Urinary bladder (tissue), 4 donors: Measurements from ENCODE around the gene SMG6. TPM values are rescaled to one million over a fixed set of nuclear protein-coding genes. Genes with fewer than 3 reads are reported as not detected.
A peak's percentile ranks its signal among the peaks of the same experiment; 100 is the strongest.

Source experiments
- DNase-seq: peaks from one replicate; pipeline ENCODE4 v3.0.0-alpha.2; 2015; ENCODE audit errors: extremely low spot score
- H3K27ac ChIP-seq: one replicate; pipeline ENCODE4 v1.5.1; 2013; ENCODE audit warnings: low read depth, mild to moderate bottlenecking, moderate library complexity
- H3K36me3 ChIP-seq: one replicate; pipeline ENCODE4 v1.6.1; 2013; ENCODE audit warnings: mild to moderate bottlenecking, moderate library complexity; ENCODE audit not compliant: insufficient read depth
- H3K4me1 ChIP-seq: one replicate; pipeline ENCODE4 v1.6.1; 2013; ENCODE audit warnings: mild to moderate bottlenecking, moderate library complexity; ENCODE audit not compliant: insufficient read depth
- H3K4me3 ChIP-seq: one replicate; pipeline ENCODE4 v1.5.1; 2013; ENCODE audit warnings: low read depth, low read length
- WGBS: extraction: QIAGEN DNeasy Blood & Tissue Kit; methylation state at CpG from one replicate; pipeline ENCODE4 v1.1.7; 2013; 5-methylcytosine and 5-hydroxymethylcytosine counted together
- polyA plus RNA-seq: library from polyadenylated mRNA; stranded (reverse); fragments of 200-250 nt; gene quantifications from one replicate; pipeline ENCODE4 v1.2.3, GENCODE V29; 2013
- total RNA-seq: library from RNA; depleted of rRNA; stranded (reverse); fragments of >200 nt; gene quantifications from one replicate; pipeline ENCODE4 v1.2.3, GENCODE V29; 2014
- donor health status: healthy with polysubstance abuse.
- donor health status: healthy.

The SMG6 gene
- total and polyA plus RNA-seq, 2 donors, result 29.3 to 37.5 TPM

- DNase-seq, result no peak
- H3K36me3 ChIP-seq, result no peaks in the 10 kb centered on the region
- H3K4me3 ChIP-seq, result no peak overlapping the region
- no peak overlapping the region for H3K27ac ChIP-seq
- 54% methylated on average over 9 of the region's 9 CpGs for WGBS
- H3K4me1 ChIP-seq, result no peaks in the 10 kb centered on the region
These were observed 200.4 kb downstream of the SMG6 start for GRCh38 chr17:2102931-2103809.

GRCh38 chr17:2101448-2102257, 201.9 kb downstream of the SMG6 start:
- 48% methylated on average over 15 of the region's 15 CpGs for WGBS
- Histone ChIP-seq H3K4me1 (no peaks in the 10 kb centered on the region), H3K27ac (peak overlapping the region; percentile 3), H3K36me3 (no peaks in the 10 kb centered on the region), H3K4me3 (no peak overlapping the region)
- DNase-seq, result no peak

GRCh38 chr17:2095536-2095910, 208.1 kb downstream of the SMG6 start:
- H3K4me3 ChIP-seq, result no peak overlapping the region
- 75% methylated on average over 10 of the region's 10 CpGs for WGBS
- H3K4me1 ChIP-seq, result no peaks in the 10 kb centered on the region
- no peak overlapping the region for H3K27ac ChIP-seq
- no peaks in the 10 kb centered on the region for H3K36me3 ChIP-seq
- no peak for DNase-seq

- 63% methylated on average over 12 of the region's 12 CpGs for WGBS
- no peaks in the 10 kb centered on the region for H3K4me1 ChIP-seq
These were observed 208.6 kb downstream of the SMG6 start for GRCh38 chr17:2094891-2095535.

GRCh38 chr17:2093349-2093748, 210.2 kb downstream of the SMG6 start:
- no peak for DNase-seq
- no peak overlapping the region for H3K27ac ChIP-seq
- WGBS, result 75% methylated on average over 5 of the region's 5 CpGs

More at GRCh38 chr17:2094891-2095535, 208.6 kb downstream of the SMG6 start:
- Histone ChIP-seq H3K27ac (no peak overlapping the region), H3K36me3 (no peaks in the 10 kb centered on the region), H3K4me3 (no peak overlapping the region)
- DNase-seq, result no peak

GRCh38 chr17:2092253-2092652, 211.3 kb downstream of the SMG6 start:
- no peak overlapping the region for H3K27ac ChIP-seq
- WGBS, result 76% methylated on average over 4 of the region's 4 CpGs

More at GRCh38 chr17:2093349-2093748, 210.2 kb downstream of the SMG6 start:
- H3K36me3 ChIP-seq, result no peaks in the 10 kb centered on the region
- H3K4me3 ChIP-seq, result no peak overlapping the region
- H3K4me1 ChIP-seq, result no peaks in the 10 kb centered on the region

GRCh38 chr17:2090804-2091534, 212.6 kb downstream of the SMG6 start:
- Histone ChIP-seq H3K36me3 (no peaks in the 10 kb centered on the region), H3K4me1 (no peaks in the 10 kb centered on the region), H3K4me3 (no peak overlapping the region), H3K27ac (peak overlapping the region; percentile 35)
- DNase-seq, result no peak
- WGBS, result 18% methylated on average over 2 of the region's 2 CpGs

More at GRCh38 chr17:2092253-2092652, 211.3 kb downstream of the SMG6 start:
- Histone ChIP-seq H3K4me3 (no peak overlapping the region), H3K4me1 (no peaks in the 10 kb centered on the region), H3K36me3 (no peaks in the 10 kb centered on the region)
- DNase-seq, result no peak

- H3K27ac ChIP-seq, result peak overlapping the region; percentile 53
- H3K4me1 ChIP-seq, result no peaks in the 10 kb centered on the region
- 60% methylated on average over 9 of the region's 9 CpGs for WGBS
- H3K36me3 ChIP-seq, result no peaks in the 10 kb centered on the region
- no peak overlapping the region for H3K4me3 ChIP-seq
- no peak for DNase-seq
These were observed 213.4 kb downstream of the SMG6 start for GRCh38 chr17:2090210-2090641.

GRCh38 chr17:2089021-2089422, 214.6 kb downstream of the SMG6 start:
- WGBS, result 8% methylated on average over 8 of the region's 8 CpGs
- H3K36me3 ChIP-seq, result no peaks in the 10 kb centered on the region
- no peaks in the 10 kb centered on the region for H3K4me1 ChIP-seq
- H3K27ac ChIP-seq, result peak overlapping the region; percentile 63
- no peak for DNase-seq
- peak overlapping the region; percentile 6 for H3K4me3 ChIP-seq

- no peaks in the 10 kb centered on the region for H3K36me3 ChIP-seq
- no peak overlapping the region for H3K4me3 ChIP-seq
- H3K27ac ChIP-seq, result no peak overlapping the region
- no peak for DNase-seq
- WGBS, result 65% methylated on average over 10 of the region's 10 CpGs
- H3K4me1 ChIP-seq, result no peaks in the 10 kb centered on the region
These were observed 215.9 kb downstream of the SMG6 start for GRCh38 chr17:2087597-2088211.

- peak overlapping the region; percentile 42 for H3K27ac ChIP-seq
- no peaks in the 10 kb centered on the region for H3K36me3 ChIP-seq
- DNase-seq, result no peak
- no peak overlapping the region for H3K4me3 ChIP-seq
- no peaks in the 10 kb centered on the region for H3K4me1 ChIP-seq
- 74% methylated on average over 3 of the region's 3 CpGs for WGBS
These were observed 217.3 kb downstream of the SMG6 start for GRCh38 chr17:2086306-2086705.

GRCh38 chr17:2085648-2085949, 218.0 kb downstream of the SMG6 start:
- Histone ChIP-seq H3K4me3 (no peak overlapping the region), H3K36me3 (no peaks in the 10 kb centered on the region), H3K27ac (peak overlapping the region; percentile 53), H3K4me1 (no peaks in the 10 kb centered on the region)
- no peak for DNase-seq
- WGBS, result 41% methylated on average over 5 of the region's 5 CpGs
